A673 (cell line): ENCODE results near the gene MRPL12.

ENCODE experiments used
- EZH2 ChIP-seq: fragments of 200-600 bp; sonication (generic); IDR thresholded peaks from 2 replicates; pipeline ENCODE4 v1.6.1; 2017; ENCODE audit warnings: borderline replicate concordance, low read depth, mild to moderate bottlenecking, mixed read lengths, antibody characterized with exemption, low read length; ENCODE audit not compliant: poor library complexity, severe bottlenecking
- TF ChIP-seq, protein P1 (sequence below): fragments of 300-800, 200-600 bp; sonication (generic); conservative IDR thresholded peaks from 2 replicates; pipeline ENCODE4 v1.5.1; 2017; ENCODE audit warnings: low read depth, mild to moderate bottlenecking, antibody characterized with exemption, low read length, moderate library complexity, mixed read lengths

DNA sequence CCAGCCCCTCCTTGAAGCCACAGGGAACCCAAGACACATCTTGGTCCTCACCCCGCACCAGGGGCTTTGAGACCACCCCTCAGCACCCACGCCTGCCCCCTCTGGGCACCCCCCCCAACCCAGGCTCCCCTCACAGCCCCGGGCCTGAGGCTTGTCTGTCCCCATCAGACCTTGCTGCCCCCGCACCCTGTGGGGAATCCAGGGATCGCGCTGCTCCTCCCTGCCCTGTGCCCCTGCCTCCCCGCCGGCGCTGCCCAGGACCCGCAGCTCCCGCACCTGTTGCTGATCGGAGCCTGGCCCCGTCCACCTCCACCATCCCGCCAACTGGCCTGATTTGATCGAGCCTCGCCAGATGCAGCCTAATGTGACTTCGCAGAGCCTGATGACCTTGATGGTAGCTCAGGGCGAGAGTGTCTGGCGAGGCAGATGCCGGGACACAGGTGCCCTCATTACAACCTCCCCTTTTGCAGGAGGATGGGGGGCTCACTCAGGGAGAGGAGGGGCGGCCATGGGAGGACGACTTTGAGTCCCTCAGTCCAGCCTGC is 38.0 kb downstream of the MRPL12 start:
- TF ChIP-seq, protein P1, sequence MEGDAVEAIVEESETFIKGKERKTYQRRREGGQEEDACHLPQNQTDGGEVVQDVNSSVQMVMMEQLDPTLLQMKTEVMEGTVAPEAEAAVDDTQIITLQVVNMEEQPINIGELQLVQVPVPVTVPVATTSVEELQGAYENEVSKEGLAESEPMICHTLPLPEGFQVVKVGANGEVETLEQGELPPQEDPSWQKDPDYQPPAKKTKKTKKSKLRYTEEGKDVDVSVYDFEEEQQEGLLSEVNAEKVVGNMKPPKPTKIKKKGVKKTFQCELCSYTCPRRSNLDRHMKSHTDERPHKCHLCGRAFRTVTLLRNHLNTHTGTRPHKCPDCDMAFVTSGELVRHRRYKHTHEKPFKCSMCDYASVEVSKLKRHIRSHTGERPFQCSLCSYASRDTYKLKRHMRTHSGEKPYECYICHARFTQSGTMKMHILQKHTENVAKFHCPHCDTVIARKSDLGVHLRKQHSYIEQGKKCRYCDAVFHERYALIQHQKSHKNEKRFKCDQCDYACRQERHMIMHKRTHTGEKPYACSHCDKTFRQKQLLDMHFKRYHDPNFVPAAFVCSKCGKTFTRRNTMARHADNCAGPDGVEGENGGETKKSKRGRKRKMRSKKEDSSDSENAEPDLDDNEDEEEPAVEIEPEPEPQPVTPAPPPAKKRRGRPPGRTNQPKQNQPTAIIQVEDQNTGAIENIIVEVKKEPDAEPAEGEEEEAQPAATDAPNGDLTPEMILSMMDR = no peak
- no peak for TF ChIP-seq EZH2
